ENCODE results near the gene ZDHHC21. TPM values are rescaled to one million over a fixed set of nuclear protein-coding genes. Genes with fewer than 3 reads are reported as not detected.
A peak's percentile ranks its signal among the peaks of the same experiment; 100 is the strongest.

The ZDHHC21 gene
- total RNA-seq, 1 donor from 2014 or later: 8.0 TPM

- intact Hi-C loops (cut with DNase I): no loop called here
- ATAC-seq (no peak), DNase-seq (ENCODE audit: missing footprints) (no peak)
Measured at GRCh38 chr9:14633906-14634565, 59.2 kb downstream of the ZDHHC21 start.

DNA sequence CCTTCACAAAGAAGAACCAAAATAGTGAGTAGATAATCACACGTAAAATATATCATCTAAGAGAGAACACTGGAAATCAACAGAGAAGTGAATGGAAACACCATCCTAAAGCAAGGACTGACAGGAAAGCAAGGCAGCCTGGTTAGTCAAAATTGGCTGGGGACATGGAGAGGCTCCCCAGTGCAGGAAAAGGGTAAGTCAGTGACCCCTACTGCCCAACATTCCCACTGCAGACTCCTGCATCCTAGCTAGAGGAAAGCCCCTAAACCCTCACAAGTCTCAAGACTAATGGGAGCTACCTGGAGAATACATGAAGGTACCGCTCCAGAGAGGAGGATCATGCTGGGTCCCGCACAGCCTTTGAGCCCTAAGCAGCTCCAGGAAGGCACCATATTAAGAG is 60.1 kb downstream of the ZDHHC21 start:
- intact Hi-C loops (cut with DNase I): no loop called here
- DNase-seq (ENCODE audit: missing footprints): peak; percentile 33
- ATAC-seq: no peak

DNA sequence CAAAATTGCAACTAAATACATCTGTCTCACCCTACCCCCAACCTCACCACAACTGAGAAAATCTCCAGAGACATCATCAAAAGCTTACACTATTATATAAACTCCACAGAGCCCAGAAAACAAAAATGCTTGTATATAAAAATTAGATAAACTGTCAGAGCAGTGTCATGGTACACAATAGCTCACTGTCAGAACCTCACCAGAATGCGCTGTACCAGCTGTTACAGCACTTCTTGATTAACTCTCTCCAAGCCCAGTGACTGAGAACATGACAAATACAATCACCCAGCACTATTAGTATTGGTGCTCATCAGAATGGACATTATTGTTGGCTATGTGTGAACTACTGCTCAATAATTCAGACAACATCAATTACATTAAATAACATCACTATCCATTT is 65.7 kb downstream of the ZDHHC21 start:
- intact Hi-C loops (cut with DNase I): no loop called here
- DNase-seq (ENCODE audit: missing footprints): no peak
- ATAC-seq: no peak

DNA sequence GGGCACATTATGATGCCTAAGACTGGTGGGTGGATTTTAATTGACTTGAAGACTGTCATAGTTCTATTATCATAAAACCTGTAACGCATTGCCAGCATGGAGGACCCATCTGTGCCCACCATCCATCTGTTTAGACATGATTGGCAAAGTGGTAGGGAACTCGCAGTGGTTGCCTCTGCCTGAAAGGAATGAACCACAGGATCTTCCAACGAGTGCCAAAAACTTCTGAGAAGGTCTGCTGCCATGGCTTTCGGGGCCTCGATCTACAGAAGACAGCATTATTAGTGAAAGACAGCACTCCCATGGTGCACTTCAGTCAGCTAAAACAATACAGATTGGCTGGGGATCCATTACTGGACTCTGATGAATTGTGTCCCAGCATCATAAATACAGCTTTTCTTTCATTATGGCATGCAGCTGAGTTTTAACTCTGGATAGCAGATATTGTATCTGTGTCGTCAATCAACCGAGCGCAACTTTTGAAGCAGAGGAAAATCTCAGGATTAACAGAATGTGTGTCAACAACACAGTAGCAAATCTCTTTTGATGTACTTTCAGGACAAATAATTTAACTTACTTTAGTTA is 74.3 kb downstream of the ZDHHC21 start:
- DNase-seq (ENCODE audit: missing footprints) (no peak), ATAC-seq (no peak)
- intact Hi-C loops (cut with DNase I): loop anchor here (5.0 kb wide), 1 partner anchor 148 kb away; no protein-coding TSS in a partner anchor

DNA sequence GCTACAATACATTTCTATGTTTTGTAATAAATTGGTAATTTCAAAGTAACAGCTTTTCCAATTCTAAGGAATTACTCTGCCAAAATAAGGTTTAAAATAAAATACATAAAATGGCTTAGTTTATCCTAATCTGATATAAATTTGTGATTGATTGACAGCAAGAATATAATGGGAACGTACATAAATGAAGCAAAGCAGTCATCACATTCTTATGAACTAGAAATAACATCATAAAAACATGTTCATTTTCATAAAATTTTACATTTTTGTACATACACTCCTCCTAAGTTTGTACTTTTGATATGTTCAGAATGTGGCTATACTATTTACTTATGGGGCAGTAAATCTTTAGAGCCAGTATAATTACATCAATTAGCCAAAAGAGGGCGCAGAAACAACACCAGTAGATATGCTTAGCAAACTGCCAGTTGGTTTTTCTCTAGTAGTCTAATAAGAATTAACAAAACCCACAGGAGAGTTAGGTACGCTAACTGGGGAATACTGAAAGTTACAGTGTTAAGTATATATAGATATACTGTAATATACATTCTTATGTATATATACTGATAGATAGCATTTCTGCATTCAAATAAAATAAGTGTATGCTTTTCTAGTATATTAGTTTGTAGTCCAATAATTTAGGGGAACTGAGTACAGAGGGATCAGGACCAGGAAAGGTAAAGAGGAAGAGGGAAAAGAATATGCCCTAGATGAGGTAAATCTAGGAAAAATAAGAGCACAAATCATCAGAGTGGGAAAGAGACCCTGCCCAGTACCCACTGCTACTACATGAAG is 76.8 kb downstream of the ZDHHC21 start:
- intact Hi-C loops (cut with DNase I): loop anchor here (5.0 kb wide), 1 partner anchor 151 kb away; no protein-coding TSS in a partner anchor
- DNase-seq (ENCODE audit: missing footprints) (no peak), ATAC-seq (no peak)

DNA sequence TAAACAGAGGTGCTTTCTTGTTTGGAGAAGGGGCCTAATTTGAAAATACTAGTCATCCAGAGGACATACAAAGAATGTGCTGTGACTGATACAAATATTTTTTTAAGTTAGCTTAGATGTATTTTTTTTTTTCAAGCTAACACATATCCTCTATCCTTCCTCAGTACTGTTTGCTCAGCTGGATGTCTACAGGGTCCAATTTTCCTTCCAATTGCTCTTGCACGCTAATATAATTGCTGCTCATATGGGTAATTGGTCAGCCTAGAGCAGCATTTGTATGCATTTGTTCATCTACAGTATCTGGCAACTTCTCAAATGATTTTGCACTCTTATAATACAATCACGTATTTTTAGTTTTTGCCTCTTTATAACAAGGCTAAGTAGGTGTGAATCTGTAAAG is 84.7 kb downstream of the ZDHHC21 start:
- intact Hi-C loops (cut with DNase I): no loop called here
- ATAC-seq (no peak), DNase-seq (ENCODE audit: missing footprints) (no peak)

GRCh38 chr9:14597171-14597799 is 95.9 kb downstream of the ZDHHC21 start:
- no peak for ATAC-seq
- no peak for DNase-seq (ENCODE audit: missing footprints)
- intact Hi-C loops (cut with DNase I): no loop called here

DNA sequence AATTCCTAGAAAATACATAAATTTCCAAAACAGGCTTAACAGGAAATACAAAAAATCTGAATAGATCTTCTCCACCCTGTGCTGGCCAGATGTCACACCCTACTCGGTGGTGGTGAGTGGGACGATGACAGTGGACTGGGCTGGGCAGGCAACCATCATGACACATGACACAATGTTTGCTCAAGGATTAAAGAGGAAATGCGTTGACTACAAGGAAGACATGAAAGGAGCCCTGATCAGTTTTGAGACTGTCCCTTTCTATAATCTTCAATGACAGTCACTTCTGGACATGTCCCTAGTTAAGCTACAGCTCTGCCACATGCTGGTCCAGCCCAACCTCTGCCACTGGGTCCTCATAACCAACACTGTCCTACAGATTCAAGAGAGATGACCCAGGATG is 99.8 kb downstream of the ZDHHC21 start:
- intact Hi-C loops (cut with DNase I): no loop called here
- ATAC-seq (no peak), DNase-seq (ENCODE audit: missing footprints) (no peak)

DNA sequence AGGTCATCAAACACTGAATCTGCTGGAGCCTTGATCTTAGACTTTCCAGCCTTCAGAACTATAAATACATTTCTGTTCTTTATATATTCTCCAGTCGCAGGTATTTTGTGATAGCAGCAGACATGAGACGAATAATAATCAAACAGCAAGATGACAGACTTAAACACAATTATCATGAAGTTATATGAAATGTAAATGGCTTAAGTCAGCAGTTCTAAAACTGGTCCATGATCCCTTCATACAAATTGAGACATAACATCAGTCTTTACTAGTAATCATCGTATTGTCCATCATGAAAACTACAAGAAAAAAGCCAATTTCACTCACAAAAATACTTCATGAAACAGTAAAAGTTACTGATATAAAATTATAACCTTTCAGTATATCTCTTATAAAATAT is 101.8 kb downstream of the ZDHHC21 start:
- DNase-seq (ENCODE audit: missing footprints) (no peak), ATAC-seq (no peak)
- intact Hi-C loops (cut with DNase I): no loop called here

- ATAC-seq (no peak), DNase-seq (ENCODE audit: missing footprints) (no peak)
- intact Hi-C loops (cut with DNase I): no loop called here
Measured at GRCh38 chr9:14585730-14586473, 107.3 kb downstream of the ZDHHC21 start.

DNA sequence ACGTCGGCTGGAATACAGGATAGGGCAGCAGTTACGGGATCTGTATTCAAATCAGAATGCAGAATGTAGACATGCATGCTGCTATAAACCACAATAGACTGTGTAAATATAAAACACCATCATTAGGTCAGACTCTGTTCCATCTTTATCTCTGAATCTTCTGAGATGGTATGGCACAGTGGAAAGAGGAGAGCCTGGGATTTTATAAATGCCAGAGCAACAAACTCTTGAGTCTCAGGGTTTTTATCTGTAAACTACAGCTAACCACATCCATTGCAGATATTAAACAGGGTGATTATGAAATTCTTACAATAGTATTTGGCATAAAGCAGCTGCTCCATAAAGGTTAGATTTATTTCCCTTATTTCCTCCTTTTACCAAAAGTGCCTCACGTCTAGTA is 108.7 kb downstream of the ZDHHC21 start:
- DNase-seq (ENCODE audit: missing footprints): no peak
- intact Hi-C loops (cut with DNase I): no loop called here
- ATAC-seq: no peak

- intact Hi-C loops (cut with DNase I): no loop called here
- ATAC-seq (no peak), DNase-seq (ENCODE audit: missing footprints) (no peak)
Measured at GRCh38 chr9:14578030-14578429, 115.2 kb downstream of the ZDHHC21 start.

DNA sequence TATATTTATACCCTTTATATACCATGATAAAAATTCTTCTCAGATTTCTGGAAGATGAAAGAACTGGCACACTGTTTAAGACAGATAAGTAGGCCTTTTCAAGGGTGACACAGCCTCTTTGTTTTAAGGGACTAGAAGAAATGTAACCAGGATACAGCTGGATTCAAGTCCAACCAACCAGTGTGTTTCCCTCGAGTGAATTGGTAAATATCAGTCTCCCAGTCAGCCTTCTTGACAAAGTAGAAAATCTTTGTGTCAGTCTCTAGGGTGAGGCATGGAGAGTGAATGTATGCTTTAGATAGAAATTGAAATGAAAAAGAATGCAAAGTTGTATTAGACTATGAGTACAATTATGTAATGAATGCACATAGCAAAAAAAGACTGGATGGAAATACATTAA is 119.1 kb downstream of the ZDHHC21 start:
- intact Hi-C loops (cut with DNase I): no loop called here
- no peak for DNase-seq (ENCODE audit: missing footprints)
- ATAC-seq: no peak

DNA sequence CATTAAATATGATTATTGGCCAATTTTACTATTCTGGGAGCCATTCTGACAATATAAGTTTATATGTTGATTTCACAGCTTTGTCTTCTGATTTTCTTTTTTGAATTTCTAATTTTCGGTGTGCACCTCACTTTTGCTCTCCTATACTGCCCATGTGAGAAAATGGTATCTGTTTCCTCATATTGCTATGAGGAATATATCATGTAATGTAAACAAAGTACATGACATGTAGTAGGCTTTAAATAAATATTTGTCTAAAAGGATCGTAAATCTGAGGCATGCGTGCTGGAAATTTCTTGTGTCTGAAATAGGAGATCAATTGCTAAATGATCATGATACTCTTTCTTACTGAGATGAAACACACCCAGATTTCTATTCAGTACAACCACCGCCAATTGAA is 119.9 kb downstream of the ZDHHC21 start:
- ATAC-seq (no peak), DNase-seq (ENCODE audit: missing footprints) (no peak)
- intact Hi-C loops (cut with DNase I): no loop called here

- intact Hi-C loops (cut with DNase I): no loop called here
- ATAC-seq (no peak), DNase-seq (ENCODE audit: missing footprints) (no peak)
Measured at GRCh38 chr9:14565352-14566016, 127.7 kb downstream of the ZDHHC21 start.

- ATAC-seq (no peak), DNase-seq (ENCODE audit: missing footprints) (no peak)
- intact Hi-C loops (cut with DNase I): no loop called here
Measured at GRCh38 chr9:14563902-14564624, 129.2 kb downstream of the ZDHHC21 start.

DNA sequence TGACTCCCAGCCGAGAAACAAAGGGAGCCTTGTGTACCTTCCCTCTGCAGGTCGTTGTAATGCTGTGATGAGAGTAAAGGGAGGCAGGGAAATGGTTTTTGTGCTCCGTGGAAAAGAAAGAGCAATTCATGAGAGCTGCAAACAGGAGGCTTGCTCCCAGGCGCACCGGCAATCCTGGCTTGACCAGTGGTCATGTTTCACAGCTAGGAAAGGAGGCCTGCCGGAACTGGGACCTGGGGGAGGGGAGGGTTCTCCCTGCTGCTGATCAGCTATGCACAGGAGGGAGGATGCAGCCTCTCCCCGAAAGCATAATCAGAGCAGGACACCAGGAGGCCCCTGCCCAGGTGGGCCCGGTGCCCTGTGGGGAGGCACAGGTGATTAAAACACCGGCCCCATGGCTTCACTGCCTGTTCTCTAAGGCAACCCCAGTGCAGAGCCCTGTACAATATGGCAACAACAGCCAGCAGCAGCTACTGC is 131.3 kb downstream of the ZDHHC21 start:
- intact Hi-C loops (cut with DNase I): no loop called here
- ATAC-seq (no peak), DNase-seq (ENCODE audit: missing footprints) (no peak)
